ENCODE data around the gene MRC2. TPM values are rescaled to one million over a fixed set of nuclear protein-coding genes. Genes with fewer than 3 reads are reported as not detected.

Gene MRC2
- total RNA-seq, 2 experiments from 2014 or later = 11.2 to 12.5 TPM

DNA sequence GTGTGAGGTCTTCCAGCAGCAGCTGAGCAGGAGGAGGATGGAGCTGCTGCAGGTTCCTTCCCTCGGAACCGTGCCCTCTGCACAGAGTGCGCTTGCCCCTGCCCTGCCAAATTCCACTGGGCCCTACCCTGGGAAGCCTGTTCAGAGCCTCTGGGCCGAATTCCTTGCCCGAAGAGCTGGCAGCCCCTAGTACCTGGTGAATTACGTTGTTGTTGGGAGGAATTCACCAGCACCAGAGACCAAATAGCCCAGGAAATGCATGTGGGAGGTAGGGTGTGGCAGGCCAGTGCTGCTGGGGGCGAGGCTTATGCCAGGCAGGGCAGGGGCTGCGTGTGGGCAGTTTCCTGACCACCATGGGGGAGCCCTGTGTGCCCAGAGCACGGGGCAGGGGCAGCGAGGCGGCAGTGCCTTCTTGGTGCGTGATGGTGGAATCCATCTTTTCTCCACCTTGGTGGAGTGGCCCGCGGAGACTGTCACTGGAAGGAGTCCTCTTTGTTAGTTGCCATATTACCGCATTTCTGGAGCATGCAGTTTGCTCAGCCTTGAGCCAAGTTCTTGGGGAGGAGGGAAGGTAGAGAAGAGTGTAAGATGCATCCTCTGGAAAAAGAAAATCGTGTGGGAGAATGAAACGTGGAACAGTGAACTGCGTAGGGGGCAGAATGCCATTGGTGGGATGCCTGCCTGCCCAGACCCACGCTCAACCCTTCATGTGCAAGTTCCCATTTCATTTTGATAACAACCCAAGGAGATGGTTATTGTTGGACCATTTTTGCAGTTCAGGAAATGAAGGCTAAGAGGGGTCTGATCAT, 2.3 kb downstream of the MRC2 start:
- CTCF ChIA-PET = interaction anchor here (1.1 kb wide), 2 partner anchors 11 to 42 kb away, joined by 3 to 5 read pairs; no protein-coding TSS in a partner anchor
- no peak for DNase-seq
- Mint-ChIP-seq H3K27ac (no peak overlapping the region), H3K4me3 (peak overlapping the region; percentile 78), H3K36me3 (peaks cover 3% of the 10 kb centered on the region), H3K27me3 (peaks cover 15% of the 10 kb centered on the region), H3K9me3 (no peaks in the 10 kb centered on the region), H3K4me1 (ENCODE audit: low read depth) (peaks cover 15% of the 10 kb centered on the region)
- intact Hi-C loops (cut with micrococcal nuclease) = loop anchor here (2.0 kb wide), 1 partner anchor 23 kb away; no protein-coding TSS in a partner anchor
- POLR2A ChIA-PET = no interaction called here

- intact Hi-C loops (cut with micrococcal nuclease) = no loop called here
- H3K4me3 Mint-ChIP-seq = no peak overlapping the region
- H3K9me3 Mint-ChIP-seq = no peaks in the 10 kb centered on the region
- ChIA-PET CTCF (interaction anchor here (0.7 kb wide), 1 partner anchor 42 kb away, joined by 6 read pairs; no protein-coding TSS in a partner anchor), POLR2A (no interaction called here)
- peaks cover 15% of the 10 kb centered on the region for H3K27me3 Mint-ChIP-seq
- DNase-seq = no peak
- no peak overlapping the region for H3K27ac Mint-ChIP-seq
- H3K36me3 Mint-ChIP-seq = peaks cover 3% of the 10 kb centered on the region
- peaks cover 15% of the 10 kb centered on the region for H3K4me1 Mint-ChIP-seq (ENCODE audit: low read depth)
Measured at GRCh38 chr17:62630365-62631085, 3.1 kb downstream of the MRC2 start.

DNA sequence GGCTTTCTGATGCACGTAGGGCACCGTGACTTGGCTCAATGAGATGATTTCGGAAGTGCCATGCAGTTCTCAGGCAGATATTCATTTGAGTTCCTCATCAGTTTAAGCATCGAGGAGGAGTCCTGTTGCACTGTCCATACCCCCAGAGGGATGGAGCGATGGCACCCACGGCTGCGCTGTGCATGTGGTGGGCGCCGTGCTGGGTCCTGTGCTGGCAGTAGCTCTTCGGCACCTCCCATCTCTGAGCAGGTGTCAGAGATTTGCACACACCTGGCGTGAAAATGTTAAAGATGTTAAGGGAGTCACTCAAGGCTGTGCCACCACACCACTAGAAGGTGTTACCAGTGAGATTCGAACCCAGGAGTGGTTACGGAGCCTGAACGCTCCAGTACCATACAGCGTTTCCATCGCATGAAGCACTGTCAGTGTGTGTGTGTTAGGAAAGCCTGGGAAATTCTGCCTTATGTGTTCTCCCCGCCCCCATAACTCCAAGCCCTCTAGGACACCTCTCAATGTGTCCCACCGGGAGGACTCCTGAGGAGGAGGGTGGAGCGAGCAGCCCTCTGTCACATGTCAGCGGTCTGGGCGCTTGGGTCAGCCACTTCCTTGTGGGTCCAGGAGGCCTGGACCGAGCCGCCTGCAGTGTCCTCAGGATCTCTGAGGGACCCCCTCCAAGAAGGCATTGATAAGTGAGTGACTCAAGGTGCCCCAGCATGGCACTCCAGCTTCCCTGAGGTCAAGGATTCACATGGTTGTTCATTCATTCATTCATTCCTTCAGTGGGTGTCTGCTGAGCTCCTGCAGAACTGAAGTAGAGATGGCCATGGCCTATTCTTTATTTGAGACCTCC, 3.8 kb downstream of the MRC2 start:
- Mint-ChIP-seq H3K27me3 (peaks cover 13% of the 10 kb centered on the region), H3K4me3 (no peak overlapping the region), H3K27ac (no peak overlapping the region), H3K4me1 (ENCODE audit: low read depth) (peaks cover 15% of the 10 kb centered on the region), H3K36me3 (peaks cover 3% of the 10 kb centered on the region), H3K9me3 (no peaks in the 10 kb centered on the region)
- intact Hi-C loops (cut with micrococcal nuclease) = no loop called here
- POLR2A ChIA-PET = no interaction called here
- CTCF ChIA-PET = interaction anchor here (0.7 kb wide), 1 partner anchor 41 kb away, joined by 6 read pairs; no protein-coding TSS in a partner anchor
- DNase-seq = no peak

GRCh38 chr17:62631936-62632924, 4.8 kb downstream of the MRC2 start:
- H3K27me3 Mint-ChIP-seq = peaks cover 10% of the 10 kb centered on the region
- H3K4me1 Mint-ChIP-seq (ENCODE audit: low read depth) = peaks cover 15% of the 10 kb centered on the region
- peaks cover 3% of the 10 kb centered on the region for H3K36me3 Mint-ChIP-seq
- intact Hi-C loops (cut with micrococcal nuclease) = no loop called here
- ChIA-PET CTCF (no interaction called here), POLR2A (no interaction called here)
- no peaks in the 10 kb centered on the region for H3K9me3 Mint-ChIP-seq
- no peak overlapping the region for H3K4me3 Mint-ChIP-seq
- no peak overlapping the region for H3K27ac Mint-ChIP-seq
- DNase-seq = no peak

- Mint-ChIP-seq H3K9me3 (no peaks in the 10 kb centered on the region), H3K27ac (no peak overlapping the region), H3K27me3 (peaks cover 12% of the 10 kb centered on the region), H3K36me3 (no peaks in the 10 kb centered on the region), H3K4me3 (no peak overlapping the region), H3K4me1 (ENCODE audit: low read depth) (peaks cover 3% of the 10 kb centered on the region)
- DNase-seq = no peak
- CTCF ChIA-PET = no interaction called here
- POLR2A ChIA-PET = no interaction called here
- intact Hi-C loops (cut with micrococcal nuclease) = no loop called here
Measured at GRCh38 chr17:62637809-62638208, 10.3 kb downstream of the MRC2 start.

- Mint-ChIP-seq H3K9me3 (no peaks in the 10 kb centered on the region), H3K36me3 (peaks cover 1% of the 10 kb centered on the region), H3K4me1 (ENCODE audit: low read depth) (peaks cover 9% of the 10 kb centered on the region), H3K27ac (no peak overlapping the region), H3K27me3 (peaks cover 17% of the 10 kb centered on the region), H3K4me3 (no peak overlapping the region)
- DNase-seq = no peak
- ChIA-PET POLR2A (no interaction called here), CTCF (no interaction called here)
- intact Hi-C loops (cut with micrococcal nuclease) = no loop called here
Measured at GRCh38 chr17:62641153-62641552, 13.7 kb downstream of the MRC2 start.

DNA sequence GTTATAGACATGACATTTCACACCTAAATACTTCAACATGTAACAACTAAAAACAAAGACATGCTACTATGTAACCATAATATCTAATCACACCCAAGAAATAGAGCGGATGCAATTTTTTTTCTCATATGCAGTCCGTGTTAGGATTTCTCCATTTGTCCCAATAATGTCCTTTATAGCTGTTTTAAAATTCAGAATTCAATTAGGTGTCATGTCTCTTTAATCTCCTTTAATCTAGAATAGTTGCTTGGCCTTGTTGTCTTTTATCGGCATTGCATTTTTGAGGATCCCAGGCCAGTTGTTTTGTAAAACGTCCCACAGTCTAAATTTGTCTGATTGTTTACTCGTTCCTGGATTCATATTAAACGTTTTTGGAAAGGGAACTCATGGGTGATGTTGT, 14.5 kb downstream of the MRC2 start:
- H3K27ac Mint-ChIP-seq = no peak overlapping the region
- no peak for DNase-seq
- H3K36me3 Mint-ChIP-seq = peaks cover 1% of the 10 kb centered on the region
- intact Hi-C loops (cut with micrococcal nuclease) = no loop called here
- no peak overlapping the region for H3K4me3 Mint-ChIP-seq
- peaks cover 24% of the 10 kb centered on the region for H3K27me3 Mint-ChIP-seq
- no peaks in the 10 kb centered on the region for H3K9me3 Mint-ChIP-seq
- ChIA-PET CTCF (interaction anchor here (0.7 to 1.1 kb wide), 2 partner anchors 18 to 52 kb away, joined by 3 read pairs; no protein-coding TSS in a partner anchor), POLR2A (no interaction called here)
- peaks cover 9% of the 10 kb centered on the region for H3K4me1 Mint-ChIP-seq (ENCODE audit: low read depth)

DNA sequence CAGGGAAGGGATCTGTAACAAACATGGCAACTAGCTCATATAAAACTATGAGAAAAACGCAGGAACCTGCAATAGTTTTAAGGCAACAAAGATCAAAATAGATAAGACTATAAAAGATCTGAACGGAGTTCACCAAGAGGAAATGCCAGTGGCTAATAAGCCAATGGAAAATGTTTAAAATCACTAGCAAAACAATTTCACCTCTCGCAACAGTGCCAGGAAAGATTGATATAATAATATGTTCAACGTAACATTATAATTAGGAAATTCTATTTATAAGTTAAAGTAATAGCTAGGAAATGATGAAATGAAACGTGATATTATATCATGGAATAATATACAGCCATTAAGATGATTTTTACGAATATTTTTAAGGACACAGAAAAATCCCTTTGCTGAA, 16.0 kb downstream of the MRC2 start:
- POLR2A ChIA-PET = no interaction called here

GRCh38 chr17:62644487-62645173, 17.2 kb downstream of the MRC2 start:
- Mint-ChIP-seq H3K4me1 (ENCODE audit: low read depth) (peaks cover 9% of the 10 kb centered on the region), H3K27ac (no peak overlapping the region), H3K27me3 (peaks cover 24% of the 10 kb centered on the region), H3K9me3 (no peaks in the 10 kb centered on the region), H3K36me3 (peaks cover 1% of the 10 kb centered on the region), H3K4me3 (no peak overlapping the region)
- CTCF ChIA-PET = no interaction called here
- intact Hi-C loops (cut with micrococcal nuclease) = no loop called here
- no peak for DNase-seq
- POLR2A ChIA-PET = no interaction called here

More for the DNA sequence above, 16.0 kb downstream of the MRC2 start:
- H3K27me3 Mint-ChIP-seq = peaks cover 24% of the 10 kb centered on the region
- H3K9me3 Mint-ChIP-seq = no peaks in the 10 kb centered on the region
- intact Hi-C loops (cut with micrococcal nuclease) = no loop called here
- no peak overlapping the region for H3K27ac Mint-ChIP-seq
- no peak overlapping the region for H3K4me3 Mint-ChIP-seq
- H3K4me1 Mint-ChIP-seq (ENCODE audit: low read depth) = peaks cover 9% of the 10 kb centered on the region
- H3K36me3 Mint-ChIP-seq = peaks cover 1% of the 10 kb centered on the region
- DNase-seq = no peak
- CTCF ChIA-PET = no interaction called here

GRCh38 chr17:62648251-62648955, 20.9 kb downstream of the MRC2 start:
- CTCF ChIA-PET = no interaction called here
- POLR2A ChIA-PET = no interaction called here
- DNase-seq = no peak
- Mint-ChIP-seq H3K36me3 (peaks cover 1% of the 10 kb centered on the region), H3K27ac (no peak overlapping the region), H3K4me1 (ENCODE audit: low read depth) (peaks cover 13% of the 10 kb centered on the region), H3K9me3 (no peaks in the 10 kb centered on the region), H3K4me3 (no peak overlapping the region), H3K27me3 (peaks cover 31% of the 10 kb centered on the region)
- intact Hi-C loops (cut with micrococcal nuclease) = no loop called here
